ENCODE results near the gene MMUT.

GRCh38 chr6:49415358-49415757, 47.7 kb downstream of the MMUT start:
- TF ChIP-seq CTCF (conservative IDR thresholded peaks at IDR 0.05), result no peak
- TF ChIP-seq ZFX (IDR thresholded peaks at IDR 0.05), result no peak

Measured in C4-2B (cell line).